H1 (cell line): ENCODE data around the gene CDH26. TPM values are rescaled to one million over a fixed set of nuclear protein-coding genes. Genes with fewer than 3 reads are reported as not detected.

Experiments used
- CTCF ChIA-PET: fragments of 300-600 bp; sonication (Branson Sonifier 250); formaldehyde crosslinking; loops from one replicate; lab custom pipeline; 2021; ENCODE audit not compliant: partially characterized antibody; lab: Charles Lee
- POLR2A ChIA-PET: fragments of 300-600 bp; sonication (Branson Sonifier 250); formaldehyde crosslinking; loops from one replicate; lab custom pipeline; 2021; ENCODE audit warnings: inconsistent platforms; ENCODE audit not compliant: partially characterized antibody; lab: Charles Lee
- DNase-seq, 2 experiments: peaks; one replicate each; pipeline versions ENCODE4 v3.0.0 to v3.0.0-alpha.2; 2010 to 2022; ENCODE audit warnings: low spot score in 2 of 2, low read depth in 1 of 2, mixed read lengths in 1 of 2
- FAIRE-seq: peaks from 2 replicates; lab custom pipeline; 2011; peaks lifted over from hg19 to GRCh38; lab: Jason Lieb, UNC
- H2AFZ ChIP-seq: 2 replicates; pipeline ENCODE4 v1.8.1; 2012; ENCODE audit warnings: low read length, inconsistent platforms
- H2AK5ac ChIP-seq: 2 replicates; pipeline ENCODE4 v1.6.1; 2013; ENCODE audit warnings: low read depth, low read length
- H2BK120ac ChIP-seq: replicated peaks from 2 replicates; pipeline ENCODE3; 2013; ENCODE audit warnings: low read depth, low read length, inconsistent platforms
- H2BK12ac ChIP-seq: 2 replicates; pipeline ENCODE4 v1.6.1; 2013; ENCODE audit warnings: low read depth, low read length
- H2BK15ac ChIP-seq: 2 replicates; pipeline ENCODE4 v1.6.1; 2013; ENCODE audit warnings: low read length
- H2BK20ac ChIP-seq: 2 replicates; pipeline ENCODE4 v1.6.1; 2013; ENCODE audit warnings: low read length
- H2BK5ac ChIP-seq: 2 replicates; pipeline ENCODE4 v1.6.1; 2013; ENCODE audit warnings: low read depth, low read length
- H3K14ac ChIP-seq: 2 replicates; pipeline ENCODE4 v1.6.1; 2013; ENCODE audit warnings: inconsistent platforms; ENCODE audit not compliant: insufficient read length
- H3K18ac ChIP-seq: 2 replicates; pipeline ENCODE4 v1.6.1; 2013; ENCODE audit warnings: low read length; ENCODE audit errors: extremely low read depth
- H3K23ac ChIP-seq: 2 replicates; pipeline ENCODE4 v1.6.1; 2013; ENCODE audit warnings: inconsistent platforms; ENCODE audit not compliant: insufficient read length
- H3K23me2 ChIP-seq: 2 replicates; pipeline ENCODE4 v1.6.1; 2013; ENCODE audit warnings: low read depth, low read length
- H3K27ac ChIP-seq: 2 replicates; pipeline ENCODE4 v1.6.1; 2011; ENCODE audit warnings: low read depth, low read length, inconsistent platforms
- H3K27me3 ChIP-seq, 4 experiments: replicated peaks in 1 of 4; 1 replicate in 1 of 4; 2 replicates in 3 of 4; pipeline versions ENCODE4 v1.6.1 to v1.8.1; 2011 to 2013; ENCODE audit warnings: low read length in 3 of 4, mild to moderate bottlenecking in 3 of 4, inconsistent platforms in 2 of 4, mixed read lengths in 2 of 4, moderate library complexity in 1 of 4; ENCODE audit not compliant: control insufficient read depth in 3 of 4, insufficient read depth in 3 of 4; ENCODE audit errors: extremely low read depth in 1 of 4
- H3K36me3 ChIP-seq, 4 experiments: 2 replicates each; pipeline versions ENCODE4 v1.6.1 to v1.8.1; 2011 to 2013; ENCODE audit warnings: mild to moderate bottlenecking in 4 of 4, low read length in 3 of 4, moderate library complexity in 2 of 4, control low read depth in 1 of 4, inconsistent platforms in 1 of 4; ENCODE audit not compliant: insufficient read depth in 4 of 4, control insufficient read depth in 2 of 4
- H3K4ac ChIP-seq: replicated peaks from 2 replicates; pipeline ENCODE3; 2013; ENCODE audit warnings: low read length, low read depth, mixed read lengths, inconsistent platforms; ENCODE audit not compliant: insufficient read length
- H3K4me1 ChIP-seq, 4 experiments: replicated peaks in 1 of 4; 1 replicate in 1 of 4; 2 replicates in 3 of 4; pipeline versions ENCODE4 v1.6.1 to v1.8.1; 2011 to 2013; ENCODE audit warnings: low read length in 3 of 4, inconsistent platforms in 2 of 4, mixed read lengths in 1 of 4; ENCODE audit not compliant: insufficient read depth in 4 of 4, control insufficient read depth in 3 of 4
- H3K4me2 ChIP-seq, 2 experiments: 2 replicates each; pipeline versions ENCODE4 v1.6.1 to v1.8.1; 2011 to 2013; ENCODE audit warnings: low read depth in 2 of 2, low read length in 2 of 2, control low read depth in 1 of 2, inconsistent platforms in 1 of 2, mild to moderate bottlenecking in 1 of 2; ENCODE audit not compliant: insufficient read depth in 1 of 2
- H3K4me3 ChIP-seq, 4 experiments: fragments of 200-600, 300-600 bp in 1 of 4; sonication (generic), shearing (Covaris generic), sonication (Bioruptor Twin) in 1 of 4; 2 replicates each; pipeline versions ENCODE4 v1.5.1 to v1.8.1; 2011 to 2016; ENCODE audit warnings: low read length in 4 of 4, low read depth in 3 of 4, control low read depth in 2 of 4, inconsistent platforms in 2 of 4, mild to moderate bottlenecking in 2 of 4, mixed read lengths in 1 of 4, moderate library complexity in 1 of 4; ENCODE audit not compliant: insufficient read depth in 2 of 4; ENCODE audit errors: extremely low read depth in 1 of 4
- H3K56ac ChIP-seq: replicated peaks from 2 replicates; pipeline ENCODE3; 2013; ENCODE audit warnings: low read depth, mild to moderate bottlenecking, mixed read lengths, low read length, inconsistent platforms; ENCODE audit not compliant: insufficient read length
- H3K79me1 ChIP-seq: 2 replicates; pipeline ENCODE4 v1.6.1; 2013; ENCODE audit warnings: low read depth, low read length, control low read depth
- H3K79me2 ChIP-seq, 2 experiments: 2 replicates each; pipeline versions ENCODE4 v1.6.1 to v1.8.1; 2012 to 2013; ENCODE audit warnings: low read length in 2 of 2, mild to moderate bottlenecking in 2 of 2, inconsistent platforms in 1 of 2; ENCODE audit not compliant: insufficient read depth in 2 of 2, control insufficient read depth in 1 of 2
- H3K9ac ChIP-seq, 4 experiments: replicated peaks in 1 of 4; 1 replicate in 1 of 4; 2 replicates in 3 of 4; pipeline versions ENCODE4 v1.6.1 to v1.8.1; 2011 to 2013; ENCODE audit warnings: low read depth in 3 of 4, low read length in 3 of 4, control low read depth in 2 of 4, mild to moderate bottlenecking in 2 of 4, moderate library complexity in 2 of 4, inconsistent platforms in 1 of 4; ENCODE audit errors: extremely low read depth in 1 of 4
- H3K9me3 ChIP-seq, 2 experiments: 2 replicates each; pipeline versions ENCODE4 v1.6.1 to v1.8.1; 2012 to 2013; ENCODE audit warnings: mild to moderate bottlenecking in 2 of 2, moderate library complexity in 2 of 2, control low read depth in 1 of 2, inconsistent platforms in 1 of 2, low read depth in 1 of 2, low read length in 1 of 2, mixed read lengths in 1 of 2; ENCODE audit not compliant: insufficient read depth in 2 of 2
- H4K20me1 ChIP-seq, 2 experiments: replicated peaks in 1 of 2; 2 replicates each; pipeline versions ENCODE3 to v1.8.1; 2011 to 2013; ENCODE audit warnings: inconsistent platforms in 2 of 2, low read length in 2 of 2, mild to moderate bottlenecking in 1 of 2; ENCODE audit not compliant: insufficient read depth in 2 of 2, control insufficient read depth in 1 of 2
- H4K5ac ChIP-seq: 2 replicates; pipeline ENCODE4 v1.6.1; 2013; ENCODE audit warnings: low read length, low read depth, mixed read lengths, inconsistent platforms; ENCODE audit not compliant: insufficient read length
- H4K8ac ChIP-seq: 2 replicates; pipeline ENCODE4 v1.8.0; 2013; ENCODE audit warnings: mild to moderate bottlenecking, moderate library complexity, low read length, inconsistent platforms; ENCODE audit not compliant: insufficient read depth; ENCODE audit errors: extremely low read depth
- H4K91ac ChIP-seq: replicated peaks from 2 replicates; pipeline ENCODE3; 2013; ENCODE audit warnings: low read length, mixed read lengths, inconsistent platforms; ENCODE audit not compliant: insufficient read length
- NANOG ChIP-seq: IDR thresholded peaks from 2 replicates; pipeline ENCODE4 v1.6.1; 2011; ENCODE audit warnings: low read length, low read depth, mild to moderate bottlenecking, inconsistent platforms; ENCODE audit not compliant: insufficient read depth, poor library complexity, severe bottlenecking
- RFX5 ChIP-seq: IDR thresholded peaks from 2 replicates; pipeline ENCODE4 v1.6.1; 2011; ENCODE audit warnings: low read depth, low read length, improper control_type of control experiment, borderline replicate concordance
- WGBS, 2 experiments: shearing (Covaris generic) in 1 of 2; methylation state at CpG; one replicate each; pipeline versions ENCODE4 v1.1.6 to v1.1.7; 2013 to 2015; ENCODE audit warnings: low lambda C conversion rate in 2 of 2, mixed read lengths in 2 of 2, inconsistent platforms in 1 of 2, low coverage in 1 of 2, missing lambda C conversion rate in 1 of 2; ENCODE audit not compliant: insufficient replicate concordance in 2 of 2, insufficient coverage in 1 of 2, insufficient read length in 1 of 2; ENCODE audit errors: extremely low coverage in 1 of 2, missing lambda C conversion rate in 1 of 2; 5-methylcytosine and 5-hydroxymethylcytosine counted together
- polyA plus RNA-seq, 7 experiments: library from polyadenylated mRNA; depleted of rRNA in 3 of 7; stranded (reverse) in 5 of 7; unstranded in 2 of 7; fragments of >200 nt in 5 of 7; fragments of 200-250 nt in 2 of 7; gene quantifications; 1 replicate in 5 of 7; 2 replicates in 1 of 7; 4 replicates in 1 of 7; pipeline versions ENCODE4 v1.2.1 to v1.2.3, GENCODE V29; 2011 to 2013; ENCODE audit warnings: missing spikeins in 2 of 7, mixed read lengths in 2 of 7
- total RNA-seq: library from RNA; stranded (reverse); fragmentation: NEBNext Ultra II Directional; extraction: Animal tissue kit (Norgen Biotek cat#: 25700); gene quantifications from 2 replicates; pipeline ENCODE4 v1.2.1, GENCODE V29; 2021

The CDH26 gene
- total and polyA plus RNA-seq, 2 of the 8 experiments (the other 6 are each of a cell fraction or from before 2014, with no cell fraction given), result 1.5 to 1.7 TPM

DNA sequence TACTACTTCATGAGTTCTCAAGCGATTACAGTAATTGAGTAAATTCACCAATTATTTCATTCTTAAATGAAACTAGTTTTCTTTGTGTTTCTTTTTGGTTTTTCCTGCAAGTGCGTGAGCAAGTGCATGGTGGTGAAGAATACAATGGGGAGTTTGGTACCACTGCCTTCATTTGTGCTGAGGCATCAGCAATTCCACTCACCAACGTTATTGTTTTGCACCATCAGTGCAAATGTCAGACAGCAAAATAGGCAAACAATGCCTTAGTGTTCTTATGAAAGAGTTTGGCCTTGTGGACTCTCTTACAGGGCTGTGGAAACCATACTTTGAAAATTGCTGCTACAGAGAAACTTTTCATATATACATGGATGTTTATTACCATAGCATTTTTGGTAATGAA lies 8.2 kb downstream of the CDH26 start:
- Histone ChIP-seq H2AFZ (no peak overlapping the region), H3K79me2 (no peaks in the 10 kb centered on the region)
- WGBS, 2 experiments, result 96% methylated on average over 3 of the region's 3 CpGs; no CpG with 5 or more reads in 1 of the 2 experiments

More for the DNA sequence above, 8.2 kb downstream of the CDH26 start:
- no peak overlapping the region for H3K23ac ChIP-seq
- H3K4me1 ChIP-seq, result no peaks in the 10 kb centered on the region
- no peaks in the 10 kb centered on the region for H4K20me1 ChIP-seq
- TF ChIP-seq NANOG (no peak), RFX5 (no peak)
- H3K14ac ChIP-seq, result no peak overlapping the region
- no peak overlapping the region for H3K4ac ChIP-seq
- DNase-seq (no peak), FAIRE-seq (no peak)
- H3K27ac ChIP-seq, result no peak overlapping the region
- no peaks in the 10 kb centered on the region for H3K79me1 ChIP-seq
- H2BK12ac ChIP-seq, result no peak overlapping the region
- H3K4me2 ChIP-seq, result no peak overlapping the region
- no peak overlapping the region for H2AK5ac ChIP-seq
- no peak overlapping the region for H2BK20ac ChIP-seq
- H3K9ac ChIP-seq, result no peak overlapping the region
- H3K27me3 ChIP-seq, result no peaks in the 10 kb centered on the region
- no peak overlapping the region for H4K8ac ChIP-seq
- H3K56ac ChIP-seq, result no peak overlapping the region
- no peak overlapping the region for H3K18ac ChIP-seq
- H3K23me2 ChIP-seq, result no peaks in the 10 kb centered on the region
- no peaks in the 10 kb centered on the region for H3K9me3 ChIP-seq
- ChIA-PET POLR2A (no interaction called here), CTCF (no interaction called here)
- H2BK120ac ChIP-seq, result no peak overlapping the region
- no peak overlapping the region for H3K4me3 ChIP-seq
- H2BK15ac ChIP-seq, result no peak overlapping the region
- no peak overlapping the region for H2BK5ac ChIP-seq
- H4K5ac ChIP-seq, result no peak overlapping the region
- no peaks in the 10 kb centered on the region for H3K36me3 ChIP-seq
- H4K91ac ChIP-seq, result no peak overlapping the region
